GM18519 (cell line): Measurements from ENCODE around the gene DOP1B.

Experiments
- ATAC-seq: cut with Tn5 transposase; IDR thresholded peaks from one replicate; pipeline ENCODE4 v1.9.1; 2021; ENCODE audit warnings: mild to moderate bottlenecking, moderate library complexity; ENCODE audit not compliant: unreplicated experiment, low FRiP score

DOP1B gene

DNA sequence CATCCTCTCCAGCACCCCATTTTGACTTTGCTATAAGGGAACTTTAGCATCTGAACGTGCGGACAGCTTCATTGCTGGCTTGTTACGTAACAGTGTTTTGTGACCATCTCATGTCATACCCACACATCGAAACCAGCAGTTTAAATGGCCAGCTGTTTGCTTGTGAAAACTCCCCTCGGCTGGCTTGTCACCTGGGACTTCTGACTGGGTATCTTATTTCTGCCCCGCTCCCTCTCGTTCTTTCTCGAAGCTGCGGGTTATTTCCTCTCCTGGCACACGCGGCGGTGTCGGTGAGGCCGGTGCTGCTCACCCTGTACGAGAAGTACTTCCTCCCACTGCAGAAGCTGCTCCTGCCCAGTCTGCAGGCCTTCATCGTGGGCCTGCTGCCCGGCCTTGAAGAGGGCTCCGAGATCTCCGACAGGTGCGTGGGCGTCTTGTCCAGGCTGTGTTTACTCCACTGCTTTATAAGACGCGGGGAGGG lies 43.5 kb downstream of the DOP1B start:
- ATAC-seq, result no peak

DNA sequence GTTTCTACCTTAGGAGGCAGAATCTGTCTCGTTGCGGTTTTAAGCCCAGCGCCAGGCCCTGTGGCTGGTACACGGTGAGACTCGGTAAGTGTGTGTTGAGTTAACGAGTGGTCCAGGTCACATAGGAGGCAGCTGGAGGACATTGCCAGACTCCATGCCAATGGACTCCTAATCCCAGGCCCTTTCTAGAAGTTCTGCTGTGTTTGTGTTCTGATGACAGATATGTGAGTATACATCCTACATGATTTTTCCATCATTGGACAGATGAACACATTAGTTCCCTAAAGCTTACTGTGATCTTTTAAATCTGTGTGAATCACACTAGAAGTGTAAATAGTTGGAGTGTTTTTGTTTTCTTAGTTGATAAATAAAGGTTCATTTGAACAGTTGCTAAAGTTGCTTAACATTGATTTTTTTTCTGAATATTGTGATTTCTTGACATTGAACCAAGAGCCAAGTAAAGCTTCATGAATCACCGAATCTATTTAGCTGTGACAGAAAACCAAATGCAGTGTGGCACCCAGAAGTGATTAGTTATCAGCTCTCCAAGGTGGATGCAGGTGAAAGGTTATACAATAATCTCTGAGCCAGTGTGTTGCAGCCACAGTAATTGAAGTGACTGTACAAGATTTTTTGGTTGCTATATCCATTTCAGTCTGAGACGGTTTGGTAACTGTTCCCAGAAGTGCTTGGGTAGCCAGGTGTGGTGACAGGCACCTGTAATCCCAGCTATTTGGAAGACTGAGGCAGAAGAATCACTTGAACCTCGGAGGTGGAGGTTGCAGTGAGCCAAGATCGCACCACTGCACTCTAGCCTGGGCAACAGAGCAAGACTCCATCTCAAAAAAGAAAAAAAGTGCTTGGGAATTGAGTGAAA lies 46.3 kb downstream of the DOP1B start:
- ATAC-seq, result no peak

DNA sequence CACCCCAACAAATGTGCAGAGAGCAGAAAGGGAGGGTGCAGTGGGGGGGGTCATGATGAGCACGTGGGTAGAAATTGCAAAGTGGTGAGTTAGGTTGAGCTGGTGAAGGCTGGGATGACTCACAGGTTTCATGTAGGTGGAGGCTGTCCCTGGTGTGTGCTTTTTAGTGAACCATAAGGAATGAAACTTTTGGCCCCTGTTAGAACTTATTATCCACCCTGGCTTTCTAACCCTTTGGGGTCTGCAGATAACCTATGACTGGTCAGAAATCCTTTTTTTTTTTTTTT lies 46.9 kb downstream of the DOP1B start:
- ATAC-seq, result no peak

DNA sequence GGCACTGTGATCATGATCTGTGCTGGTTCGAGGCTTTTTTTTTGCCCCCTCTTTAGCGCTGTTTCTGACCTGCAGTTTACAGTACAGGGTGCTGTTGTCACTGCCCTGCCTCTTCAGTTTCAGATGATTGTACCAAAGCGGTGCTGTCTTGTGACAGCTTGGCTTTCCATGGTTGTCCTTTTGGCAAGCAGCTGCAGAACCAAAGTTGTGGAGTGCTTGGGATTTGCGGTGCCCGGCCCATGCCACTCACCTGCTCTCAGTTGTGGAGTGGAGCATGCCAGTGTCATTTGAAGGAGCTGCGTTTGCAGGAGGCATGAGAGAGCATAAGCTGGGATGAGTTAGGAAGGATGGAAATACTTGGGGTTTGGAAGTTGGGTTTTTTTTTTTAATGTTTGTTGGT lies 48.4 kb downstream of the DOP1B start:
- no peak for ATAC-seq

DNA sequence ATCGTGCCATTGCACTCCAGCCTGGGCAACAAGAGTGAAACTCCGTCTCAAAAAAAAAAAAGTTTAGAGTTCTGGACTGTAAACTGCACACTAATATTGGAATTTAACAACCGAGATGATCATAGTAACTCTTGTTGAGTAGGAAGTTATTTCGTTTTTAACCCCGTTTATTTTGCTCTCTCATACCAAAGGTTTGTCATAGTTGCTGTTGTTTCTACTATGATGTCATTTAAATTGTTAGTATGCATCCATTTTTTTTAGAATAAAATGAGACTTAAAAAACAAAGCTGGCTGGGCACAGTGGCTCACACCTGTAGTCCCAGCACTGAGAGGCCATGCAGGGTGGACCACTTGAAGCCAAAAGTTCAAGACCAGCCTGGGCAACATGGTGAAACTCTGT lies 49.3 kb downstream of the DOP1B start:
- no peak for ATAC-seq
